IPS-18c (cell line): ENCODE data around the gene MBLAC1.
"Not testable (repeated sequence)": the region's sequence is repeated elsewhere in the genome, so short reads cannot be mapped to it uniquely, and the experiment has no call there.

Experiments
- H3K4me3 ChIP-seq: 2 replicates; pipeline ENCODE4 v1.7.0; 2013; ENCODE audit warnings: low read depth, mild to moderate bottlenecking, low read length, moderate library complexity; ENCODE audit not compliant: insufficient read depth
- H3K9me3 ChIP-seq: one replicate; pipeline ENCODE4 v1.6.1; 2013; ENCODE audit warnings: mild to moderate bottlenecking, low read length, moderate library complexity; ENCODE audit not compliant: control insufficient read depth, insufficient read depth

The MBLAC1 gene

DNA sequence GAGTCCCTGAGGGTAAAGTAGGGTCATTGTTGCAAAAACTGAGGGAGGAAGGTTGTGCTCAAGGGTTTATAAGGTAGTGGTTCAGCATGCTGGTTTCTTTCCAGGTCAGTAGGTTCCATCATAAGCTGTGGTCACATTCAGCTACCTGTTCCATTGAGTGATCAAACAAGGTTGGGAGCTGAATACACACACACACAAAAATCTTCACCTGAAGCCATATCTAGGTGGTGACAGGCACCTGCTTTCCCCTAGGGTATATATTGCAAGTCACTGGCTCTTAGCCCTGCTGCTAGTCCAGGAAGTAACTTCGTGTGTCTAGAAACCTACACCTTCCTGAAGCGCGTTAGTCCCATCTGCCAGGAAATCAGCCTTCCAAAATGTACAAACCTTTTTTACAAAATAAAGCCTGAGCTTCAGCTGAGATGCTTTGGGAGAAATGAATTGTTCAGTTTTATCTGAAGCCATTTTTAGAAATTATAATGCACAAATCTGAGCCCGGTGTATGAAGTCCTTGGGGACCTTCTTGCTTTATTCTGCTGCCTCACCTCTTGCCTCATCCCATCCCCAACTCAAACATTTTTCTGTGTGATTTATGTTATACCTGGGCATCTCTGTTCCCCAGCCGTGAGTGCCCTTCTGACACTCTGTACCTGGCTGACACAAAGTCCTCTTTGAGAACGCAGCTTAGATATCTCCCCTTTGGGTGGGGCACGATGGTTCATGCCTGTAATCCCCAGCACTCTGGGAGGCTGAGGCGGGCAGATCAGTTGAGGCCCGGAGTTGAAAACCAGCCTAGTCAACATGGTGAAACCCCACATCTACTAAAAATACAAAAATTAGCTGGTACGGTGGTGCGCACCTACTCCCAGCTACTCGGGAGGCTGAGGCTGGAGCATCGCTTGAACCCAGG lies 11.3 kb downstream of the MBLAC1 start:
- Histone ChIP-seq H3K9me3 (no peaks in the 10 kb centered on the region), H3K4me3 (no peak overlapping the region)

DNA sequence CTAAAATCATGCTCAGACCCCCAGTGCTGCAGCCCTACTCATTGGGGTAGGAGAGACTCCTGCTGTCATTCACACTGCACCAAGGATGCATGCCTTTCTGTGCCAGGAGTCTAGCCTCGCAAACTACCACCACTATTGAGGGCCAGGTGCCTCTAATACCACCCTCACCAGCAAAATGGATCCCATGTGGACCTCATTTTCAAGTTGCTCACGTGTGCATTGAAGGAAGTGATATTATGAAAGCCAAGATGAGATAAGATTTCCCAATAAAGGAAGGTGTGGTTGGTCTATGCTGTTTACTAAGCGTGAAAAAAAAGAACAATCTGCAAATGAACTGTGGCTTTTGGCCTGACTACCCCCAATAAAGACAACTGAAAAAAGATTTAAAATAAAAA lies 14.8 kb downstream of the MBLAC1 start:
- H3K4me3 ChIP-seq: no peak overlapping the region
- no peaks in the 10 kb centered on the region for H3K9me3 ChIP-seq

DNA sequence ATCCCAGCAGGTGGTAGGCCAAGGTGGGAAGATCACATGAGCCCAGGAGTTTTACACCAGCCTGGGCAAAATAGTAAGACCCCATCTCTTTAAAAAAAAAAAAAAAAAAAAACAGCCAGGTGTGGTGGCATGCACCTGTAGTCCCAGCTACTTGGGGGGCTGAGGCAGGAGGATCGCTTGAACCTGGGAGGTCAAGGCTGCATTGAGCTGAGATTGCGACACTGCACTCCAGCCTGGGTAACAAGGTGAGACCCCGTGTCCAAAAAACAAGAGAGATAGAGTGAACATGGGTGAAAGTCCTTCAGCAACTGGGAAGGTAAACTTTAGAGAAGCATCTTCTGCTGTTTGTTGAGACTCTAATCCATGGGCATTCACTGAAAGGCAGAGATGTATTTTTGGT lies 15.7 kb downstream of the MBLAC1 start:
- H3K9me3 ChIP-seq: no peaks in the 10 kb centered on the region

DNA sequence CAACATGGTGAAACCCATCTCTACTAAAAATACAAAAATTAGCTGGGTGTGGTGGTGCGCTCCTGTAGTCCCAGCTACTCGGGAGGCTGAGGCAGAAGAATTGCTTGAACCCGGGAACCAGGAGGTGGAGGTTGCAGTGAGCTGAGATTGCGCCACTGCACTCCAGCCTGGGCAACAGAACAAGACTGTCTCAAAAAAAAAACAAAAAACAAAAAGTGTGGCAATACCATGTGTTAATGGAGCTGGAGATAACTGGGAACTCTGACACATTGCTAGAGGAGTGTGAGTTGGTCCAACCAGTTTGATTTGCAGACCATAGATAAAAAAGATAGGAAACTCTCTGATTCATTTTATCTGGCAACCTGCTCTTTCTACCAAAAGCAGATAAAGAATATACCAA lies 19.6 kb downstream of the MBLAC1 start:
- H3K4me3 ChIP-seq, H3K9me3 ChIP-seq: not testable (repeated sequence)

More for the DNA sequence above, 15.7 kb downstream of the MBLAC1 start:
- no peak overlapping the region for H3K4me3 ChIP-seq

DNA sequence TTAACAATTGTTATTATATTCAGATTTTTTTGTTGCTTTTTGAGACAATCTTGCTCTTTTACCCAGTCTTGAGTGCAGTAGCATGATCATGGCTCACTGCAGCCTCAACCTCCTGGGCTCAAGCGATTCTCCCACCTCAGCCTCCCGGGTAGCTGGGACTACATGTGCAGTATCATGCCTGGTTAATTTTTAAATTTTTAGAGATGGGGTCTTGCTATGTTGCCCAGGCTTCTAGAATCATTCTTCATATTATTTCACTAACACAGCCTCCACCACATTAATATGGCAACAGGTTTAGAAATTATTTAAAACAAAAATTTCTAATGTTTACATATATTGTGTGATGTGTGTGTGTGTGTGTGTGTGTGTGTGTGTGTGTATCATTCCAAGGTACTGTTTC lies 20.5 kb downstream of the MBLAC1 start:
- Histone ChIP-seq H3K9me3 (peaks cover 2% of the 10 kb centered on the region), H3K4me3 (no peak overlapping the region)

DNA sequence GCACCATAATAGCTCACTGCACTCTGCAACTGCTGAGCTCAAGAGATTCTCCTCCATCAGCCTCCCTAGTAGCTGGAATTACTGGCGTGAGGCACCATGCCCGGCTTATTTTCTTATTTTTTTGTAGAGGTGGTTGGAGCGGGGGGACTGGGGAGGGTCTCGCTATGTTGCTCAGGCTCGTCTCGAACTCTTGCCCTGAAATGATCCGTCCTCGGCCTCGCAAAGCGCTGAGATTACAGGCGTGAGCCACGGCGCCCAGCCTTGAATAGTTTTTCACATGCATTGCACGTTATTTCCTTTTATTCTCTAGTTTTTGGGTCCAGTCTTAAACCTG lies 21.4 kb downstream of the MBLAC1 start:
- H3K4me3 ChIP-seq: peak overlapping the region; percentile 34
- peaks cover 2% of the 10 kb centered on the region for H3K9me3 ChIP-seq

DNA sequence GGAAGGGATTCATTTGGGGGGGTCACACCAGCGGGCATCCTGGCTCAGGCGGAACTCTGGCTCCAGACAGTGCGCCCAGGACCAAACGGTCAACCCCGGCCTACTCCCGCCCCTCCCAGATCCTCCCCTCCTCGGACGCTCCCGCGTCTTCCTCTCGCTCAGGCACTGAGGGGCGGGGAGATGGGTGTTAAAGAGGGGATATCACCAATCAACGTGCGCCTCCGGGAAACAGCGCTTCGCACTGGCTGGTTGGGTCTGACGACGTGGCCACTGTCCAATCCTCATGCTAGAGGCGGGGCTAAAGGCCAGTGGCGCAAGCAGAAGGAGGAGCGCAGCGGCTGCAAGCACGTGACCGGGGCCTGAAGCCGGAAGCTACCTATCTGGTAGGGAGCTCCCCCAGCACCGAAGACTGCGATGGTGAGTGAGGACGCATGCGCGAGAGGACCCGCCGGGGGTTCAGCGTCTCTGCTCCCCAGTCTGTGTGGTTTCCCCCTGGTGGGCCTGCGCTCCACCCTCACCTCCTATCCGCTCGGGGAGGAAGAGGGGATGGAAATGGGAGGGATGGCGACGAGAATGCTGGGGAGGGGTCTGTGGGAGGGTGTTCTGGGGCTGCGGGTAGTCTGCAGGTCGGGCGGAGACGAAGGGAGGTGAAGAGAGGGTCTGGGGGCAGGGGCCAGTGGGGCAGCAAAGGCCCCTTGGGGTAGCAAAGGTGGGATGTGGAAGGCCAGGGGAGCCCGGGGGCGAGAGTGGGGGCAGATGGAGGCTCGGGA lies 22.0 kb downstream of the MBLAC1 start, which contains the start of gene LAMTOR4:
Gene LAMTOR4 (plus strand): TSS at position 360 of the 770 bp plus-strand sequence. CDS start 55 bp downstream, at position 415.
- Histone ChIP-seq H3K4me3 (peak within 1 kb of the TSS; percentile 95), H3K9me3 (peaks cover 2% of the 10 kb centered on the region)

DNA sequence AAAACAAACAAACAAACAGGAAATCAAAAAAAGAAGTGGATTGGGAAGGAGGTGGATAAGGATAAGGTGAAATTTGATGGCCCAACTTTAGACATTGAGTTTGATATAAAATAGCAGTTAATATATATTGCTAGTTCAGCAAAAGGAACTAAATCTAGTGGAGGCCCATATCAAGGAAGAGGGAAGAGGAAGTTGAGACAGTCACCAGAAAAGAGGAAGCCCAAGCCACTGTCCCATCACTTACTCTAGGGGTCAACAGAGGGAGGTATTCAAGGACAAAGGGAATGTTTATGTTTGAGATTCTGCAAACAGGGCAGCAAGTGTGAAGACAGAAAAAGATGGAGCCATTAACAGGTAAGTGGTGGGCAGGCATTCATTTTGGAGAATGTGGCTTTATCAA lies 25.6 kb downstream of the MBLAC1 start:
- no peak overlapping the region for H3K4me3 ChIP-seq
- peaks cover 2% of the 10 kb centered on the region for H3K9me3 ChIP-seq

DNA sequence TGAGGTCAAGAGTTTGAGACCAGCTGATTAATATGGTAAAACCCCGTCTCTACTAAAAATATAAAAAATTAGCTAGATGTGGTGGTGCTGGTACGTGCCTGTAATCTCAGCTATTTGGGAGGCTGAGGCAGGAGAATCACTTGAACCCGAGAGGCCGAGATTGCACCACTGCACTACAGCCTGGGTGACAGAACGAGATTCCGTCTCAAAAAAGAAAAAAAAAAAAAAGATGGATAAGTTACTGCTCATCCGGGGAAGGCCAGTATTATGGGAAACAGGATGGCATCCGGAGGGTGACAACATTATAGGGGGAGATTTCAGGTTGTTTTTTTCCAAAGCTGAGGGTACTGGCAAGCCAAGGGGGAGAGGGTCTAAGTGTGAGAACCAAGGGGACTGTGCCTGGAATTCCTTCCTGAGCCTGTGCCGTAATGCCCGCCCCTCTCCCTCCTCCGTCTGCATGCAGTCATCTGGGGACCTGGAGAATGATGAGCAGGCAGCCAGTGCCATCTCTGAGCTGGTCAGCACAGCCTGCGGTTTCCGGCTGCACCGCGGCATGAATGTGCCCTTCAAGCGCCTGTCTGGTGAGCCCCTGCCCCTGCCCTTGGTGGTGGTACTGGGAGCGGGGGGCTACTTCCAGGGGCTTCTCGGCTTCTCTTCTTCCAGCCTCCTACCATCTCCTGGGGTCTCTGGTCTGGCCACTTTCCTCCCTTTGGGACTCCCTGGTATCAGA lies 26.3 kb downstream of the MBLAC1 start:
- Histone ChIP-seq H3K9me3 (peaks cover 2% of the 10 kb centered on the region), H3K4me3 (no peak overlapping the region)

DNA sequence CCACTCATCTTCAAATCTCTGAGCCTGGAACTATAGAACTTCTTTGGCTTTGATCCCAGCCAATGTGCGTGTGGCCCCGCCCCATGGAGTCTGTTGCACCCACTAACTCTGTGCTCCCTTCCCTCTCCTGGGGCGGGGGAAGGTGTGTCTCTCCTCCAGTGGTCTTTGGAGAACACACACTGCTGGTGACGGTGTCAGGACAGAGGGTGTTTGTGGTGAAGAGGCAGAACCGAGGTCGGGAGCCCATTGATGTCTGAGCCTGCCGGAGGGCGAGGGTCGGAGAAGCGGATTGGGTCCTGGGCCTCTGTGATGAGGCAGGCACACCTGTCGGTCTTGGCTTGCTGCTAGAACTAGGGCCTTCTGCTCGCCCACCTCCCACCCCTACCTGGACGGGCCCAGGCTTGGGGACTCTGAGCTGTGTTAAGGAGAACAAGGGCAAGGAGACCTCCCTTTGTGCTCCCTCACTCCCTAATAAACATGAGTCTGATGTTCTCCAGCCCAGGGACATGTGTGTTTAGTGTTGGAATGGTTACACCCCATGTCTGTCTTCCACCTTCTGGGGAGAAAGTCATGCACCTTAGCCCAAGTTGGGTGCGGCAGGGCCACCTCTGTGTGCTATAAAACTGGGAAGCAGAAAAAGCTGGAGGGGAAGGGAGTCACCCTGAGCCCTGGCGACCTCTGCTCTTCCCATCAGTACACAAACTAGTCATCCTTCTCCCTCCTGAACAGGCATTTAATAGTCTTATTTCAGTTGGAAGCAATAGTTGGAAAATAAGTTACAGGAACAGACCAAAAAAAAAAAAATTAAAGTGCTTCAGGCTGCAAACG lies 27.2 kb downstream of the MBLAC1 start:
- H3K9me3 ChIP-seq: peaks cover 2% of the 10 kb centered on the region
- no peak overlapping the region for H3K4me3 ChIP-seq

DNA sequence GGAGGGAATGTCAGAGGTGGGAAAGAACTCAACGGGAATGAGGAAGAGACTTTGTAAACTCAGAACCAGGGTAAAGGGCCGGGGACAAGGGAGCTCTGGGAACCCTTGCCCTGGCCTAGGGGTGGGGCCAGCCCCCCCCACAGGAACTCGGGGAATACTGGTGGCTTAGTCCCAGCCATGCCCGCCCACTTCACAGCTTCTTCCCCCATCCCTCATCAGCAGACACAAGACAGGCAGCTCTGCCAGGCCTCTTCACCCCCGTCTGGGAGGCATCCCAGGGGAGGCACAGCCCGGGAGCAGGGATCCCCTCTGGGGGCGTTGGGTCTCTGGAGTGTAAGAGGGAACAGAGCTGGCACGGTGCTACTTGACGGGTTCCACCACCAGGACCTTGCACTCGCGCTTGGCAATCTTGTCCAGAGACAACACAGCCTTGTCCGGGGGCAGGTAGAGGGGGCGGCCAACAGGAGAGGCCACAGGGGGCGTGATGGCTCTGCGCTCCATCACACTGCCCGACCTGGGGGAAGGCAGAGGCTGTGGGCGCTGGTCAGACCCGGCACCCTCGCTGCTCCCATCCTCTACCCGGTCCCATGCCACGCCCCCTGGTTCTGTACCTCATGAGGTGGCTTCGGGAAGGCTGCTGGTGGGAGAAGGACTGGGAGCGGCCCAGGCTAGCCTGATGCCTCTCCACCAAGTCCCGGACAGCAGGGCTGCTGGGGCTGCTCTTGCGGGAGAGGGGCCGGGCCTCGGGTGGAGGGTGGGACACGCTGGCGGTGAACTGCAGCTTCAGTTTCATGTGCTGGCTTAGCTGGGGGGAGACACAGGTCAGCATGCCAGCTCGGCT lies 28.1 kb downstream of the MBLAC1 start:
- peaks cover 2% of the 10 kb centered on the region for H3K9me3 ChIP-seq
- no peak overlapping the region for H3K4me3 ChIP-seq

DNA sequence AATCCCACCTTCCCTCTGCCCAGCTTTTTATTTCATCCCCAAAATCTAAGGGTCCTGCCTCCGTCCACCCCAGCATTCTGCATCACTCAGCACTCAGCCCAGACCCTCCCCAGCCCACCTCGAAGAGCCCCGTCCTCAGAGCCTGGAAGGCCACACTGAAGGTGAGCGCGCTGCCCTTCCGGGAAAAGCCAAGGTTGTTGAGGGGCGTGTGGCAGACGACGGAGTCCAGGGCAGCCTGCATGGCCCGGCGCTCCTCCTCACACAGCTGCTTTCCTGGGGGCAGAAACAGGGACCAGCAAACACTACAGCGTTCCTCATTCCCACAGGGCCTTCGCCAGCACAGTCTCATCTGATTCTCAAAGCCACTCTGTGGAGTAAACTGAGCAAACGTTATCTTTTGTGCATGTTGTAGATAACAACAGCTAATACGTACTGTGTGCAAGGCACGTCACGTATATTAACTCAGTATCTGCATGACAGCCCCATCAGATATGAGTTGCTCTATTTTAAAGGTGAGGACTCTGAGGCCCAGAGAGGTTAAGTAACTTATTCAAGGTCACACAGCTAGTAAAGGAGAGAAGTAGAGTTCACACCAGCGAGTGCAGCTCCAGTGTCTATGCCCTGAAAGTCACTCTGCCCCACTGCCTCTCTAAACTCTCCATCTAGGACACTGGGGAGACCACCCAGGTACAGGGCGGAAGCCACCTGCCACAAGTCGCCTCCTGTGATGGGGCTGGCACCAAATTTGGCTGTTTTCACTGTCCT lies 29.0 kb downstream of the MBLAC1 start:
- no peak overlapping the region for H3K4me3 ChIP-seq
- peaks cover 1% of the 10 kb centered on the region for H3K9me3 ChIP-seq

DNA sequence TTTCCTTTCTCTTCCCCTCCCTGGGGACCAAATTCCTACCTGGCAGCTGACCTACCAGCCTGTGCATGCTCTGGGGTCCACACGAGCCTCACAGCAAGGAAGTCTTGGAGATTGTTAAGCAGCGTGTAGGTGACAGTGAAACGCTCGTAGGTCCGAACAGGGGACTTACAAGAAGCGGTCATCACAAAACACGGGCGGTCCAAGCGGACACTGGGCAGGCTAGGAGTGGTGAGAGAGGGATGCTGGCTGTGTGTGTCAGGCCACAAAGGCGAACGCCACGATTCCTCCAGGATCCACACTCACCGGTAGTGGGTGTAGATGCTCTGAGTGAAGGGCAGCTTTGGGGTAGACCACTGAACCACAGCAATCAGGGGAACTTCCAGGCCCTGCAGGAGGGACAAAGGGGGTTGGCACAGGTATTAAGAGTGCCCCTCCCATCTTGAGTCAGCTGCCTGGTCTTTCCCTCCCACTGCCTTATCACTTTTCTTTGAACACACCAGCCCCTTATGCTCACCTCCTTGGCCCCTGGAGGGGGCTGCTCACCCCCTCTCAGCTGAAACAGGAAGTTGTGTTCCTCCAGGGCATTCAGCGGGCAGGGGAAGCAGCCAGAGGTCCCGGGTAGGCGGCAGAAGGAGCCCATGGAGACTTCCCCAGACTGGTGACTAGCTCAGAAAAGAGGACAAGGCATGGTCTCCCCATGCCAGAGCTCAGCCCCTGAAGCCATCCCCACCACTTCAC lies 29.7 kb downstream of the MBLAC1 start:
- Histone ChIP-seq H3K4me3 (no peak overlapping the region), H3K9me3 (no peaks in the 10 kb centered on the region)

DNA sequence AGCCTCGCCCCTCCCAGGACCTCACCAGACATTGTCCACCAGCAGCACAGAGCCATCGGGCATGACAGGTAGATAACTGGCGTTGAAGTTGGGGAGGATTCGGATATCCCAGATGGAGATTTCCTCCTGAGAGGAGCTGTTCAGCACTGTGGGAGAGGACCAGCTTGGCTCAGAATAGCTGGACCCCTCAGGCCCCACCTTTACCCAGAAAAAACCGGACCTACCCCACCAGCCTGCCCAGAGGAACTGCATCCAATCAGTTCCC lies 30.2 kb downstream of the MBLAC1 start:
- H3K9me3 ChIP-seq: no peaks in the 10 kb centered on the region
- H3K4me3 ChIP-seq: no peak overlapping the region
